Gastrocnemius medialis (tissue), 4 donors: ENCODE results near the gene SNF8. TPM values are rescaled to one million over a fixed set of nuclear protein-coding genes. Genes with fewer than 3 reads are reported as not detected.
A peak's percentile ranks its signal among the peaks of the same experiment; 100 is the strongest.

Source experiments
- ATAC-seq, 2 donors: fragments of 150-250 bp; one replicate each; pipeline ENCODE4 v1.9.1; 2016
- DNase-seq, 2 donors: peaks; one replicate each; pipeline ENCODE4 v3.0.0-alpha.2; 2019
- H3K27ac ChIP-seq, 4 donors: fragments of 200-600 bp; sonication (generic); 1 replicate in 1 of 4; 2 replicates in 3 of 4; pipeline ENCODE4 v1.5.1; 2016 to 2018; ENCODE audit warnings: mild to moderate bottlenecking in 2 of 4, moderate library complexity in 1 of 4
- H3K27me3 ChIP-seq, 3 donors: fragments of 200-600 bp; sonication (generic) in 2 of 3; 1 replicate in 1 of 3; 2 replicates in 2 of 3; pipeline versions ENCODE4 v1.5.1 to v1.6.0; 2016 to 2019; ENCODE audit warnings: mild to moderate bottlenecking in 1 of 3, moderate library complexity in 1 of 3
- H3K36me3 ChIP-seq, 2 donors: fragments of 200-600 bp; sonication (generic) in 1 of 2; one replicate each; pipeline ENCODE4 v1.5.1; 2017 to 2018
- H3K4me1 ChIP-seq, 2 donors: fragments of 200-600 bp; sonication (generic) in 1 of 2; one replicate each; pipeline ENCODE4 v1.5.1; 2016 to 2017; ENCODE audit warnings: mild to moderate bottlenecking in 2 of 2
- H3K4me3 ChIP-seq, 4 donors: fragments of 200-600 bp; sonication (generic) in 3 of 4; 1 replicate in 1 of 4; 2 replicates in 3 of 4; pipeline ENCODE4 v1.5.1; 2016 to 2019; ENCODE audit warnings: mild to moderate bottlenecking in 2 of 4
- H3K9me3 ChIP-seq, 3 donors: fragments of 200-600 bp; sonication (generic) in 2 of 3; 1 replicate in 1 of 3; 2 replicates in 2 of 3; pipeline ENCODE4 v1.5.1; 2016 to 2019
- POLR2A ChIP-seq, 2 donors: fragments of 450-650 bp; IDR thresholded peaks; one replicate each; pipeline ENCODE4 v1.6.1; 2017; ENCODE audit warnings: antibody characterized with exemption in 2 of 2, mild to moderate bottlenecking in 2 of 2, moderate library complexity in 2 of 2
- in situ Hi-C, 4 donors: fragments of 200-750 bp; cut with MboI; loops; one replicate each; pipeline versions ENCODE4 v1.15.0 to v1.8.0; 2017; ENCODE audit warnings: low sequenced_read_pairs in 4 of 4
- intact Hi-C: fragments of 100-400 bp; cut with DNase I; formaldehyde crosslinking; loops from one replicate; pipeline ENCODE4 v1.15.1; 2023; ENCODE audit warnings: low total_unique reads
- total RNA-seq, 4 donors: library from RNA; depleted of rRNA; stranded (reverse); fragments of >200 nt; gene quantifications; one replicate each; pipeline versions ENCODE4 v1.1.0 to v1.2.3, GENCODE V29; 2016
- TF ChIP-seq, protein P1 (sequence below), 5 experiments: fragments of 450-650 bp in 3 of 5; fragments of 200-600 bp in 2 of 5; sonication (generic) in 2 of 5; IDR thresholded peaks in 4 of 5; conservative IDR thresholded peaks in 1 of 5; 1 replicate in 4 of 5; 2 replicates in 1 of 5; pipeline ENCODE4 v1.5.1; 2016 to 2019; ENCODE audit warnings: antibody characterized with exemption in 5 of 5, mild to moderate bottlenecking in 3 of 5, moderate library complexity in 3 of 5

The SNF8 gene
- total RNA-seq, 4 donors from 2014 or later = 64.9 to 123 (median 76.8) TPM

DNA sequence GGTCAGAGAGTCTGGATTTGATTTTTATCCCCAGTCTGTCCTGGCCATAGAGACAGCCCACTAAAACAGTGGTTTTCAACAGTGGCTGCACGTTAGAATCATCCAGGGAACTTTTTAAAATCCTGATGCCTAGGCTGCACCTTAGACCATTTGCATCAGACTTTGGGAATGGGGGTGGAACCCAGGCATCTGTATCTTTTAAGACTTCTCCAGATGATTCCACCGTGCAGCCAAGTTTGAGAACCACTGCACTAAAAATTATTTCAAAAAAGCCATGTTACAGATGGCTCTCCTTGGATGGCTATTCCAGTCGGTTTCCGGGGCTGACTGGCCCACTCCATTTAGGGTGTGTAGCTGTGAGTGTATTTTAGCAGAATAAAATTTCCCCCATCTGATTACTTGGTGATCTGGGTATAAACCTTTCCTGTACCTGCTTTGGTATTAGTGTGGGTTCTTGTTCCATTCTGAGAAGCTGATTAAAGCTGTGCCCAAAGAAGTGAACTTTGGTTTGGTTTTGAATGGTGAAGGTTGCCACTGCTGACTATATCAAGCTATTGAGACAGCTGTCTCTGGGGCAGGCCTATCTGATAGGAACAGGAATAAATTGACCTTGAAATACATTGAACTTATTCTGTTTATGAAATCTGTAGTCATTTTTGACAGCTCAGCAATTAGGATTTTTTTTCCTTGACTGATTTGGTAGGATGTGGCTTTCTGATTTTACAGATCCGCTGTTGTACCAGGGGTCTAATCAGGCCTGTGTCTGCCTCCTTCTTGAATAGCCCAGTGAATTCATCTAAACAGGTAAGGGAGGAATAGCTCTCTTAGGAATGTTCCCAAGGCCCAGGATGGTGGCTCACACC lies 50.8 kb downstream of the SNF8 start:
- Histone ChIP-seq H3K4me3 (peak overlapping the region; percentile 66 to 88 (median 76)), H3K27ac (peak overlapping the region in 3 of 4 donors; percentile 90 to 95 (median 95)), H3K36me3 (peaks cover 0 to 21% of the 10 kb centered on the region in 2 donors), H3K27me3 (no peaks in the 10 kb centered on the region), H3K4me1 (peaks cover 17 to 22% of the 10 kb centered on the region in 2 donors), H3K9me3 (no peaks in the 10 kb centered on the region)
- in situ Hi-C loops = loop anchor here in 2 of 4 donors (10.0 to 25.0 kb wide), 2 partner anchors 51 to 232 kb away; partner anchors contain the start of gene SNF8 (in 1 of the 2)
- no peak for ATAC-seq
- DNase-seq = no peak
- intact Hi-C loops = no loop called here
- TF ChIP-seq POLR2A (IDR thresholded peaks at IDR 0.05) = no peak
- TF ChIP-seq, protein P1, sequence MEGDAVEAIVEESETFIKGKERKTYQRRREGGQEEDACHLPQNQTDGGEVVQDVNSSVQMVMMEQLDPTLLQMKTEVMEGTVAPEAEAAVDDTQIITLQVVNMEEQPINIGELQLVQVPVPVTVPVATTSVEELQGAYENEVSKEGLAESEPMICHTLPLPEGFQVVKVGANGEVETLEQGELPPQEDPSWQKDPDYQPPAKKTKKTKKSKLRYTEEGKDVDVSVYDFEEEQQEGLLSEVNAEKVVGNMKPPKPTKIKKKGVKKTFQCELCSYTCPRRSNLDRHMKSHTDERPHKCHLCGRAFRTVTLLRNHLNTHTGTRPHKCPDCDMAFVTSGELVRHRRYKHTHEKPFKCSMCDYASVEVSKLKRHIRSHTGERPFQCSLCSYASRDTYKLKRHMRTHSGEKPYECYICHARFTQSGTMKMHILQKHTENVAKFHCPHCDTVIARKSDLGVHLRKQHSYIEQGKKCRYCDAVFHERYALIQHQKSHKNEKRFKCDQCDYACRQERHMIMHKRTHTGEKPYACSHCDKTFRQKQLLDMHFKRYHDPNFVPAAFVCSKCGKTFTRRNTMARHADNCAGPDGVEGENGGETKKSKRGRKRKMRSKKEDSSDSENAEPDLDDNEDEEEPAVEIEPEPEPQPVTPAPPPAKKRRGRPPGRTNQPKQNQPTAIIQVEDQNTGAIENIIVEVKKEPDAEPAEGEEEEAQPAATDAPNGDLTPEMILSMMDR (IDR thresholded peaks at IDR 0.05 in 4 of 5, conservative IDR thresholded peaks at IDR 0.05 in 1 of 5) = no peak

DNA sequence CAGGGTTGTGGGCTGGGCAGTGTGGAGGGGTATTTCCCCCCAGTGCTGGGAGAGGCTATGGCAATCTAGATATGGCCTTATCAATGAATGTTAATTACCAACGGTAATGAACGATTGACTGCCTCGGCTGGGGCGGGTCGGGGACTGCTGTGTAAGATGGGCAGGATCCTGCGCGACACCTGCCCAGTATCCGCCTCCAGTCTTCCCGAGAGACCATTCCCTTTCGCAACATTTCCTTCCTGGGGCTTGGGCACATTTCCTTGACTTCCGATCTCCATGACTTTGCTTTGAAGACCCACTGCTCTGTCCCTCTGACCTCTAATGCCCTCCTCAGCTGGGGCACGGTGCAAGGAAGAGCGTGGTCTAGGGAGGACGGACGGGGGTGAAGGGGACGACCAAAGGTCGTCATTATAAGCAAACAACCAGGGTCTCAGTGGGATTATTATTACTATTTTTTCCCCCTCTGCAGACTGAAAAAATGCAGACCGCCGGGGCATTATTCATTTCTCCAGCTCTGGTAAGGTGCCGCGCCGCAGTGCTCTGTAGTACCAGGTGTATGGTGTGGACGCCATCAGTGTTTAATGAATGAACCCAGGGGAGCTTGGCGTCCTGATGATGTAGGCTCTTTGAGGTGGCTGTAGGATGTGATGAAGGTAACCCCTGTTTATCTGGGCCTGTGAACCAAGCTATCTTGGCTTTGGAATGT lies 51.5 kb downstream of the SNF8 start:
- Histone ChIP-seq H3K27ac (peak overlapping the region; percentile 85 to 95 (median 92)), H3K4me1 (peaks cover 17 to 22% of the 10 kb centered on the region in 2 donors), H3K4me3 (peak overlapping the region; percentile 66 to 88 (median 76)), H3K27me3 (no peaks in the 10 kb centered on the region), H3K9me3 (no peaks in the 10 kb centered on the region), H3K36me3 (peaks cover 0 to 21% of the 10 kb centered on the region in 2 donors)
- TF ChIP-seq, protein P1 (IDR thresholded peaks at IDR 0.05 in 4 of 5, conservative IDR thresholded peaks at IDR 0.05 in 1 of 5) = no peak
- TF ChIP-seq POLR2A (IDR thresholded peaks at IDR 0.05) = no peak
- in situ Hi-C loops (loop anchor here in 2 of 4 donors (10.0 to 25.0 kb wide), 2 partner anchors 52 to 231 kb away; partner anchors contain the start of gene SNF8 (in 1 of the 2)), intact Hi-C loops (loop anchor here (1.0 kb wide), 2 partner anchors 15 to 62 kb away; partner anchors contain the start of genes CALCOCO2 and UBE2Z)
- ATAC-seq = peak in 1 of 2 donors; percentile 11
- no peak for DNase-seq

DNA sequence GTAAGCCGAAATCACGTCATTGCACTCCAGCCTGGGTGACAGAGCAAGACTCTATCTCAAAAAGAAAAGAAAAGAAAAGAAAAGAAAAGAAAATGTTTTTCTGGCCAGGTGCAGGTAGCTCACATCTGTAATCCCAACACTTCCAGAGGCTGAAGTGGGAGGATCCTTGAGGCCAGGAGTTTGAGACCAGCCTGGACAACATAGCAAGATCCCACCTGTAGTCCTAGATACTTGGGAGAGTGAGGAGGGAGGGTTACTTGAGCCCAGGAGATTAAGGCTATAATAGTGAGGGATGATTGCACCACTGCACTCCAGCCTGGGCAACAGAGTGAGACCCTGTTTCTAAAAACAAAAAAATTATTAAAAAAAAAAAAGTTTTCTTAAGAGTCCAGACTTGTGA lies 54.6 kb downstream of the SNF8 start:
- intact Hi-C loops = no loop called here
- TF ChIP-seq POLR2A (IDR thresholded peaks at IDR 0.05) = no peak
- TF ChIP-seq, protein P1 (IDR thresholded peaks at IDR 0.05 in 4 of 5, conservative IDR thresholded peaks at IDR 0.05 in 1 of 5) = no peak

DNA sequence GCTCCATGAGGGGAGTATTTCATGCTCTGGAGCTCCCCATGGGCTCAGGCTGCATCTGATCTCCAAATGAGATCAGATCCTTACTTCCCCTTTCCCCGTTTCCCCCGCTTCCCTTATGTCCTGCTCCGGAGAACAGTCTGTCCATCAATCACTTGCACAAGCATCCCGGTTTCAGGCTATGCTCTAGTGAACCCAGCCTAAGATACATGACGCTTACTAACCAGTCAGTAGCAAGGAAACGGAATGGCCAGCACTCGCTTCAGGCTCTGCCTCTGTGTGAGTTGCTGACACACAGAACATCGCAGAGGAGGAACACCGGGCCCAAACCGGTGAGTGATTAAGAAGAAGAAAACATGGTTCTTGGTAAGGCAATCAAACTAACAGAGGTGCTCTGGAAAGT lies 61.5 kb downstream of the SNF8 start:
- no peaks in the 10 kb centered on the region for H3K27me3 ChIP-seq
- H3K4me1 ChIP-seq = no peaks in the 10 kb centered on the region
- in situ Hi-C loops (loop anchor here (5.0 to 25.0 kb wide), 6 partner anchors 71 to 221 kb away; partner anchors contain the start of genes HOXB13 (in 2 of the 4), PRAC1 (in 2 of the 4) and PRAC2 (in 2 of the 4)), intact Hi-C loops (no loop called here)
- H3K27ac ChIP-seq = no peak overlapping the region
- TF ChIP-seq, protein P1 (IDR thresholded peaks at IDR 0.05 in 4 of 5, conservative IDR thresholded peaks at IDR 0.05 in 1 of 5) = no peak
- no peak for TF ChIP-seq POLR2A (IDR thresholded peaks at IDR 0.05)
- no peak for DNase-seq
- H3K36me3 ChIP-seq = no peaks in the 10 kb centered on the region
- H3K9me3 ChIP-seq = no peaks in the 10 kb centered on the region
- no peak for ATAC-seq
- H3K4me3 ChIP-seq = no peak overlapping the region

More for the DNA sequence above, 54.6 kb downstream of the SNF8 start:
- H3K9me3 ChIP-seq = no peaks in the 10 kb centered on the region
- H3K4me1 ChIP-seq = peaks cover 17 to 22% of the 10 kb centered on the region in 2 donors
- H3K36me3 ChIP-seq = peaks cover 0 to 3% of the 10 kb centered on the region in 2 donors
- in situ Hi-C loops = loop anchor here in 2 of 4 donors (10.0 to 25.0 kb wide), 2 partner anchors 55 to 228 kb away; partner anchors contain the start of gene SNF8 (in 1 of the 2)
- H3K27me3 ChIP-seq = no peaks in the 10 kb centered on the region
- DNase-seq (no peak), ATAC-seq (no peak)
- H3K27ac ChIP-seq = no peak overlapping the region
- H3K4me3 ChIP-seq = no peak overlapping the region
